HG03159 (cell line): ENCODE measurements around the gene CDC45.

Source experiments
- ATAC-seq: cut with Tn5 transposase; IDR thresholded peaks from one replicate; pipeline ENCODE4 v1.9.1; 2021; ENCODE audit warnings: mild to moderate bottlenecking, moderate library complexity; ENCODE audit not compliant: unreplicated experiment

The CDC45 gene

DNA sequence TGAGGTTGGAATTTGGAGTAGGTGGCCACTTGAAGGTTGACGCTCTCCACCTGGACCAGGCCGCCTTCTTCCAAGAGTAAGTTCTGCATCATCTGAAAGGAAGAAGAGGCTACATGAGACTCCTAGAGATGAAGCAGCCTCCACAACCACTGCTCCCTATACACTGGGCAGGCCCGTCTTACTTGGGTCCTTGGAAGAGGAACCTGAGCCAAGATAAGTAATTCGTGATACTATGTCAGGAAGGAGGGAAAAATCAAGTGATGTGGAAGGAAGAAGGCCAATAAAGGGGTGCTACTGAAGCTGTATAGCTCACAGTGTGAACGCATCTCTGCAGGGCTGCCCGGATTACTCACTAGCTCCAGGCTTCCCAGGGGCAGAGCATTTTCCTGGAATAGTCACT lies 11.8 kb upstream of the CDC45 start:
- ATAC-seq = no peak

DNA sequence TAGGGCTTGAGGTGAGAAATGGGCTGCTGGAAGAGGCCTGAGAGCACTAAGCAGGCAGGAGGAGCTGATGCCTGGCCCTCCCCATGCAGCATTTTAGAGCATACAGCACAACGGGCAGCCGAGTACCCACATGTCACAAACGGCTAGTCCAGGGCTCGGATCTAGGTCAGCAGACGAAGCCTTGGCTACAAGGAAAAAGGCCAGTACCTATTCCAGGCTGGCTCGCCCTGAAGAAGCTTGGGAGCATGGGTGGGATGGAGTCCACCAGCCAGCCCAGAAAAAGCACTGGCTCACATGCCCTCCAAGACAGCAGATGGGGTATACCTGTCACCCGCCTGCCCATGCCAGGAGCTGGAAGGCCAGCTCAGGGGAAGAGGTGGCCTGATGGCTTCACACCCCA lies 10.3 kb upstream of the CDC45 start:
- ATAC-seq = no peak

DNA sequence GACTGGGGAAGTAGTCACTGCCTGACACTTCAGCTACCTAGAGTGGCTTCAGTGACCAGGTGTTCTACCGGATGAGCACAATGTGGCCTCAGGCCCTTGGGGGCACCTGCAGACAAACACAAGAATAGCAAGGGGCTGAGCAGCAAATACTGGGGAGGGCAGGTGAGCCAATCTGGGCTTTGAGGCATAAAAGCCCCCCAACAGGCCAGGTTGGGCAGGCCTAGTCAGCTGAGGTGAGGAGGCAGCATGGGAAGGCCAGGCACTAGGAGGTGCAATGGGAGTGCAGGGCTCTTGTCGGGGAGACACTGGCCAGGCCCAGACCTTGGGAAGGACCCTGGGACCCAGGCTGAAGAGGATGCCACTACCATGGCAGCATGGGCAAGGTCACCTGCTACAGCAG lies 9.7 kb upstream of the CDC45 start:
- ATAC-seq = no peak

DNA sequence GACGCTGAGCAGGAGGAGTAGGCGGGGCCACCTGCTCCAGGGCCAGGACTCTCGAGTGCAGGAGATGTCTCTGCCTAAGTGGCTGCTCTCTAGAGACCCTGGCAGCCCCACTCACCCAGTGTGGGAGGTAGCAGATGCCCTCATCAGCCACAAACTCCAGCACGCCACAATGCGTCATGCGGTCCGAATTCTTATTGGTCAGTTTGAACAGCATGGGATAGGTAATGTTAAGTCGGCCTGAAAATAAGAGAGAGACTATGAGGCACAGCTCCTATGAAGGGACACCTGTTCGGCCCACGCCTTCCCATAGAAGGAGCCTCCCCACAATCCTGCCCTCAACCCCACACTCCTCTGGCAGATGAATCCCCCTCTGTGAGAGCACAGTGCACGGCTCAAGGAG lies 8.1 kb upstream of the CDC45 start:
- no peak for ATAC-seq

DNA sequence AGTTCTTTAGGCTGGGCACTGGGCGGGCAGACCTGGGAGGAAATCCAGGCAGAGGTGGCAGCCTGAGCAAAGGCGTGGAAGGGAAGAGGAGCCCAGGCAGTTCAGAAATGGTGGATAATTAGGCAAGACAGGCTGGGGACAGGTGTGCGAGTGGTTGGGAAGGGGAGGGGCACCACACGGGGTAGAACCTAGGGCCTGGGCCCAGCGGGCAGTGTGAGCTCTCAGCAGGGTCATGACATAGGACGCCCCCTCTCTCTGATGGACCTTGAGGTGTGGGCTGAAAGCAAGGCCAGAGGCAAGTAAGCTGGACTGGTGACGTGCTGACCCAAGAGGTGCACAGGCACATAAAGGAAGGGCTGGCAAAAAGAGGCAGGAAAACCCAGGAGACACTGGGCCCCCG lies 7.5 kb upstream of the CDC45 start:
- no peak for ATAC-seq

DNA sequence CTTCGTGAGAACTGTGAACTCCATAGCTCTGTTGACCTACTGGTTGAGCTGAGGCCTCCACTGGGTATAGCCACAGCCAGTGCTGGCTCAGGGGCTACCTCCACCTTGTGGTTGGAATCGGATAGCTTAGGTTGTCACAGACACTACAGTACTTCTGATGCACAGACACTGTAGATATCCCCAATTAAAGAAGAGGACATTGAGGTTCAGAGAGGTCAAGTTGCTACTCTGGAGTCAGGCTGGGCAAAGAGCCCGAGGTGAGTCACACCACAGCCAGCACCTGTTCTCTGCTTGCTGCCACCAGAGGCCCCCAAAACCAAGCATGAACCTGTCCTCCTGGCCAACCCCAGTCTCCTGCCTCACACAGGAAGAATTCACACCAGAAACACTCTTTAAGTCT lies 6.1 kb upstream of the CDC45 start:
- no peak for ATAC-seq

DNA sequence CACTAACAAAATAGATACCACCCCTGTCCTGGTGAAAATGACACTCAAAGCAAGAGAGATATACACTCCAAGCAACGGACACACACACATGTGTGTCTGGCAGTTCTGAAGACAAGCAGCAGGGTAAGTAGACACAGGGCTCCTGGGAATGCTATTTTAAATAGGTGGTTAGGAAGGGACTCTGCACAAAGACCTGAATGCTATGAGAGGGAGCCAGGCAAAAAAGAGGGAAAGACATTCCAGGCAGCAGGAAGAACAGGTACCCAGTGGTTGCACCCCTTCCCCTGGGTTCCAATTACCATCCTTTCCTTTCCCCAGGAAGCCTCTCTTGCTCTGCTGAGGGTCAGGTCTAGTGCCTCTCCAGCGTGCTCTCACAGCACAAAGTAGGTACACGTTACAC lies 3.7 kb upstream of the CDC45 start:
- no peak for ATAC-seq

DNA sequence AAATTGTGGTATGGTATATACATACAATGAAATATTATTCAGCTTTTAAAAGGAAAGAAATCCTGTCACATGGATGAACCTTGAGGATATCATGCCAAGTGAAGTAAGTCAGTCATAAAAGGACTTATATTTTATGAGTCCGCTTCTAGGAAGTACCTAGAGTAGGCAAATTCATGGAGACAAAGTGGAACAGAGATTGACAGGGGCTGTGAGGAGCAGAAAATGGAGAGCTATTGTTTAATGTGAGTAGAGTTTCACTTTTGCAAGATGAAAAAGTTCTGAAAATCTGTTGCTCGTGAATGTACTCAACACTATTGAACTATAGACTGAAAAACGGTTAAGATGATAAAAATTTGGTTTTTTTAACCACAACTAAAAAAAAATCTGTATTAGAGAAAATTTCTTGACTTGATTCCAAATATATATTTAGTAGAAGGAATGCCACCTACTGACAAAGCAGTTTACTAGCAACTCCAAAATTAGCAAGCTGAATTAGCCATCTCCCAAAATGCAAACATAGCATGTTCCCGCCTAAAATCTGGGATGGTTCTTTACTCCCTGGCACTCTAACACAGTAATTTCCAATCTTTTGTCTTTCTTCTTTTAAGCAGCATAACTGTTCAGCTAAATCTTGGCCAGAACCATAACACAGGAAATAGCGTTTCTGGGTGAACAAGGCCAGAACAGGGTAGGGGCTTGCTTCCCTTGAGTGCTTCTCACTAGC lies 2.2 kb upstream of the CDC45 start:
- ATAC-seq = no peak

DNA sequence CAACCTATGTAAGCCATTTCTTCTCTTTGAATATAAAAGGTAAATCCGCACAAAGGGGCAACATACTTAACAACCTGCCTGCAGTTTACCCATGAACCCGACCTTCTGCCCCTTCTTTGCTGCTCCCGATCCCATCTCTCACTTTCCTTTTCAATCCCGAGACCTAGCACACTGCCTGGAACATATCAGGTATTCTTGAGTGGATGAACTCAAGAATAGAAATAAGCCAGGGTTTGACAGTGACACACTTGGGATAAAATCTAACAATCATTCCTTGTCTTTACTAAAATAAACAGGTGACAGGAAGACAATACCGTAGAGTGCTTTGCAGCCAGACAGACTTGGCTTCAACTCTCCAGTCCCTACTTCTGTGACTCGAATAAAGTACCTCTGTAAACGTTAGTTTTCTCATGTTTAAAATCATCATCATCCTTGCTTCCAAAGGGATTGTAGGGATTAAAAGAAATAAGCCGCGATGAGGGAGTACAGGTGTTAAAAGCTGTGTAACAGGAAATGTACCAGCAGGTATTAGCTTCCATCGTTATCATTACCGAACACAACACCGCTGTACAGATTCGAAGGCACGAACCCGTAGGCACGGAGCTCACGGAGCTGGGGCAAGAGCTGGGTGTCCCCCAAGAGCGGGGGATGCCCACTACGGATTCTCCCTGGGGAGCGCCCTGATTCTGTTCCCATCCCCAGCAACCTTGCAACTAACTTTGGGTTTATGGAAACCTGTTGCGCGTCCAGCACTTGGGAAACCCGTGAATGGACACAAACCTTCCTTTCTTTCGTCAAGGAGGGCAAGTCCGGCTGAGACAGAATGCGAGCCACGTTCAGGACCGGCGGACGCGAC lies 1.4 kb upstream of the CDC45 start:
- ATAC-seq = no peak

DNA sequence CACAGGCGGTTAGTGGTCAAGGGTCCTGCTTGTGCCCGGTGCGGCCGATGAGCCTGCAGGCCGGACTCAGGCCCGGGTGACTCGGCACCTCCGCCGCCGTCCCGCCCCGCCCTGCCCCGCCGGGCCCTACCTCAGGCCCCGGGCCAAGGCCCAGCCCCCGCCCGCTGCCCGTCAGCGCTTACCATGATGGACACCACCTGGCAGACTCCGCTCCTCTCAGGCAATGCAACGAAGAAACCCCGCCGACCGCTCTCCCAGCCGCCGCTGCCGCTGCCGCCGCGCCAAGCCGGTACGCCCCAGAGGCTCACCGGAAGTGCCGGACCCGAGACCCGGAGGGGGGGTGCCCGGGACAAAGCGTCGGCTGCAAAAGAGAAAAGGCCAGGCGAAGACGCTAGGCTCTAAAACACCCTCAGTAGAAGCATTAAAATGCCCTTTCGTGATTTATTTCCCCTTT lies 792 bp upstream of the CDC45 start, which contains the start of gene UFD1:
UFD1 (minus strand) TSS at position 293 of the 454 bp plus-strand sequence; CDS start at position 185, 108 bp downstream.
- ATAC-seq = peak; percentile 46

DNA sequence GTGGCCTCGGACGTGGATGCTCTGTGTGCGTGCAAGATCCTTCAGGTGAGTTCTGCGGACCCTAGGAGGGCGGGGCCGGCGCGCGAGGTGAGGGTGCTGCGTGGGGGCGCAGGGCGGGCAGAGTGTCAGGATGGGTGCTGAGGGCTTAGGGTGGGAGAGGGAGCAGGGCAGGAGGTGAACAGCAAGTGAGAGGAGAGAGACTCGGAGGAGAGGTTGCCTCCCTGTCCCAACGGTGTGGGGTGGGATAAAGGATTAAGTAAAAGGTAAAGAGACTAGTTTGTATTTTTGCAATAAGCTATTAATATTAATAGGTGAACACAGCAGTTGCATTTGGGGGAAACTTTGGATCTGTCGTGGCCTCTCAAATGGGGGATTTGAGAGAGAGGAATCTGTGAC lies 451 bp downstream of the CDC45 start:
- no peak for ATAC-seq

DNA sequence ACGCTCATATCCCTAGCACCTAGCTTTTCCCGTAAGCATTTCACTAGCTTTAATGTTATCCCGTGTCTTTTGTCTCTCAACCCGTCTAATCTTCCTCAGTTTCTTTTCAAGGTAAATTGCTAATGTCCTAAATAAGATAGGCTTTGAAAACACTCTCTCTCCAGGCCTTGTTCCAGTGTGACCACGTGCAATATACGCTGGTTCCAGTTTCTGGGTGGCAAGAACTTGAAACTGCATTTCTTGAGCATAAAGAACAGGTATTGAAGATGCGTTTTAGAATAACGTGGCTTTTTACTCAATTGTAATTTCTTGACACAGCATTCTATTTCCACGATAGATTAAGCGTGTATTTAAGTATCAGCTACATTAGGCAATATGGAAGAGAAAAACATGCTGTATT lies 1.1 kb downstream of the CDC45 start:
- ATAC-seq = no peak

DNA sequence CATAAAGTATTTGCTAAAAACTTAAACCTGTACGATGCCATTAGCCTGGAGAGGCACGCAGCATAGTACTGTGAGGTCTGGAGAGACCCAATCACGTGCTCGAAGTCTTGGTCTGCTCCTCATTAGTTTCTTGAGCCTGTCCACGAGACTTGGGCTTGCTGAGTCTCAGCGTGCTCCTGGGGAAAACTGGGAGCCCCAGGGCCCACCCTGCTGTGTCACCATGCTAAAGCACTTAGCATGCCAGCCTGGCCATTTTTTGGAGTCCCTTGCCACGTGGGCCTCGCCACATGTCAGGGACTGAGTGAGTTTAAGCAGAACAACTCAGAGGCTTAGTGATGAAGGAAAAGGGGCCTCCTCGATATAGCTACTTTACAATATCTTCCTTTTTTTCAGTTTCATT lies 2.6 kb downstream of the CDC45 start:
- ATAC-seq = no peak

DNA sequence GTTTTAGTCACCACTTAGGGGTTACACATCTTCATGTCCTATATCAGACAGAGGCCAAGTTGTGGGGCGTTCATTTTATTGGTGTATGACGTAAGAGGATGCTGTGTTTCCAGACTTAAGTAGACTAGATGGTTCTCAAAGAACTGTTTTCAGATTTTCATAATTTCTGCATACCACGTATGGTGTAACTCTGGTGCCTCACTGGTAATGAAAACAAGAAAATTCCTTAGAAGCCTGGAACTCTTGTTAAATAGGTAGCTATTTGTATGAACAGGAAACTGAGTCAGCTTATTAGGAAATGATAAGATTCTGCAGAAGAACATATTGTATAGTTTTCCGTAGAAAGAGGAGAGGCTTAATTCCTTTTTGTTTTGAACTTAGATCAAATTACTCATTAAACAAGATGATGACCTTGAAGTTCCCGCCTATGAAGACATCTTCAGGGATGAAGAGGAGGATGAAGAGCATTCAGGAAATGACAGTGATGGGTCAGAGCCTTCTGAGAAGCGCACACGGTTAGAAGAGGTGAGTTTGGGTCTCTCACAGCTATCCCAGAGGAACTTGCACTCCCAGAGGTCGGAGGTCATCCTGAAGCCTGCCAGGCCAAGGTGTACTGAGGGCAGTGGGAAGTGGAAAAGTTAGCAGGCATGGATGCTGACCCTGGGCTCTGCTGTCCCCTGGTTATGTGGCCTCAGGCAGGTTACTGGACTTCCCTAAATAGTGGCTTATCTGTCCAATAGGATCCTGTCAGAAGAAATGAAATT lies 3.9 kb downstream of the CDC45 start:
- ATAC-seq = no peak

DNA sequence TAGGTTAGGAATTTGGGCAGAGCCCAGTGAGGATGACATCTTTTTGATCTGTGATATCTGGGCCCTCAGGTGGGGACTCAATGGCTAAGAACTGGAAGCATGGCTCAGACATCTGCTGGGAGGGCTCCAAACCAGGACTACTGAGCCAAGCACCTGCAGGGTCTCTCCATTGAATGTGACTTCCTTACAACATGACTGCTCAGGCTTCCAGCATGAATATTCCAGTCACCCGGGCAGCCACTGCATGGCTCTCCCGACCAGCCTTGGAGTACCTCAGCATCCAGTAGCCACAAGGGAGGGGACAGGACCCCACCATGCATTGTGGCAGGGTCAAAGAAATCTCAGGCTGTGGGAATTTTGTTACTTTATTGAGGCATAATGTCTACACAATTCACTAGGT lies 8.6 kb downstream of the CDC45 start:
- no peak for ATAC-seq

DNA sequence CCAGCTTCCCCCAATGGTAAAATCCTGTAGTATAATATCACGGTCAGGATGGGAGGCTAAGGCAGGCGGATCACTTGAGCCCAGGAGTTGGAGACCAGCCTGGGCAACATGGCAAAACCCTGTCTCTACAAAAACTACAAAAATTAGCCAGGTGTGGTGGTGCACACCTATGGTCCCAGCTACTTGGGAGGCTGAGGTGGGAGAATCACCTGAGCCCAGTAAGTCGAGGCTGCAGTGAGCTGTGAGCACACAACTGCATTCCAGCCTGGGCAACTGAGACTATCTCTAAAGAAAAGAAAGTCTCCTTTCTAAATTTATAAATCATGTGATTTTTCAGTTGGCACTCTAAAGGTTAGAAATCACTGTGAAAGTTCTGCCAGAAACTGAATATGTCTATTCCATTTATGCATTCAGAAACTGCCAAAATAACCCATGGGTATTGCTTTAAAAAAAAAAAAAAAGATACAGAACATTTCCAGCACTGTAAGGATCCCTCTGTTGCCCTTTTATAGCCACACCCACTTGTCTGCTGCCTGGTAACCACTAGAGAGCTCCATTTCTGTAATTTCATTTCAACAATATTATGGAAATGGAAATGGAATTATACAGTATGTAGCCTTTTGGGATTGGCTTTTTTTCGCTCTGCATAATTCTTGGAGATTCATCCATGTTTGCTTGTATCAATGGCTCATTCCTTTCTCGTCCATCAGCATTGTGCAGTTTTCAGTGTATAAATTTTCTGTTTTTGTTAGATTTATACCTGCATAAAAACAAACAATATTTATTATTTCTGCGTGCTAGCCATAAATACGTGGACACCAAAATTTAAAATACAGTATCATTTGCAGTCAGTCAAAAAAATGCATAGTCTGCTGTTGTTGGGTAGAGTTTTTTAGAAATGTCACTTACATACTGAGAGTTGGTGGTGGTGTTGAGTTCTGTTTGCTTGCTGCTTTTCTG lies 9.4 kb downstream of the CDC45 start:
- no peak for ATAC-seq

DNA sequence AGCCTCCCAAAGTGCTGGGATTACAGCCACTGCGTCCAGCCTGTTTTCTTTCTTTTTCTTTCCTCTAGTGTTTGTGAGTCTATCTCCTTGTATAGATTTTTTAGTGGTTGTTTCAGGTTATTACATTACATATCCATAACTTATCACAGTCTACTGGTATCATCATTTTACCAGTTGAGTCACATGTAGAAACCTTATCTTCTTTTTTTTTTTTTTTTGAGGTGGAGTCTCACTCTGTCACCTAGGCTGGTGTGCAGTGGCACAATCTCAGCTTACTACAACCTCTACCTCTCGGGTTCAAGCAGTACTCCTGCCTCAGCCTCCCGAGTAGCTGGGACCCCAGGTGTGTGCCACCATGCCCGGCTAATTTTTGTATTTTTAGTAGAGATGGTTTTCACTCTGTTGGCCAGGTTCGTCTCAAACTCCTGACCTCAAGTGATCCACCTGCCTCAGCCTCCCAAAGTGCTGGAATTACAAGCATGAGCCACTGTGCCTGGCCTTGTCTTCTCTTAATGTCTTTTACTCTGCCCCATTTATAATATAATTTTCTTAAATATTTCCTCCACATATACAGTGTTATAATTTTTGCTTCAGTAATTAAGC lies 11.0 kb downstream of the CDC45 start:
- no peak for ATAC-seq

DNA sequence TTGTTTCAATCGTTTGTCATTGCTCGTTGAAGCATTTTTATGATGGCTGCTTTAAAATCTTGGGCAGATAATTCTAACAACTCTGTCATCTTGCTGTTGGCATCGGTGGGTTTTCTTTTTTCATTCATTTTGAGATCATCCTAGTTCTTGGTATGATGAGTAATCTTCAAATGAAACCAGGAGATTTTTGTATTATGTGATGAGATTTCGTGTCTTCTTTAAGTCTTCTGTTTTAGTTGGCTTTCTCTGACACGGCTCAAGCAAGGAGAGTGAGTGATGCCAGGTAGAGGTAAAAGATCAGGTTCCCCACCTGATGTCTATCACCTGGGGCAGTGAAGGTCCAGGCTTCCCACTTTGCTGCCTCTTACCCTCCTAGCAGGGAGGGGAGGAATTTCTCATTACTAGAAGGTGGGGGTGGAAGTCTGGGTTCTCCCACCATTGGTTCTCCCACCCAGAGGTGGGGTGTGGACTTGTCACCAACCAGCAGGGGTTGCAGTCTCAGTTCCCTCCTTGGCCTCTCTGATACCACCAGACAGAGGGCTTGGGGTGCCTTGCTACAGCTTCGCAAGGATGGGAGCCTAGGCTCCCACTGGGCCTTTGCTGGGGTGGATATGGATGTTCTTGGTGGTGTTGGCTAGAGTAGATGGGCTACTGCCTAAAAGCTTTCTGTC lies 12.9 kb downstream of the CDC45 start:
- ATAC-seq = no peak

DNA sequence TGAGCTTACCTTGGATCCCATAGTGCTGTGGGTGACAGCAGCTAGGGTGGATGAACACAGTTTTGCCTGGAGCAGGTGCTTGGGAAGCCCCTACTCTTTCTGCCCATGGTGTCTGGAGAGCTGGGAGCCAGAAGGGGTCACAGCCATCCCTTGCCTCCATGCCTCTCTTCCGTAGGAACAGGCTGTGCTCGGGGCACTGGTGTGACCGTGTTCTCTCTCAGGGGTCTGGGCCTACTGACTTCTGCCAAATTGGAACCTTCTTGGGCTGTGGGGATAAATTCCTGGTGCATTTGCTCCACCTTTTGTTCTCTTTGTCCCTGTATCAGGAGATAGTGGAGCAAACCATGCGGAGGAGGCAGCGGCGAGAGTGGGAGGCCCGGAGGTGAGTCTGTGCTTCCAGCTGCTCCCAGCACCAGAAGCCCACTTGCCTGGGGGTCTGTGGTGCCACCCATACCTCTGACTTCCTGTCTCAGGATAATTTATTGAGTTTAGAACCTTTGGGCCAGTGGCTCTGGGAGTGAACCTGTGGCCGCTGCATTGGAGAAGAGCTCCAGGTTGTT lies 14.4 kb downstream of the CDC45 start:
- ATAC-seq = no peak
